Measurements from ENCODE around the gene NAA20. TPM values are rescaled to one million over a fixed set of nuclear protein-coding genes. Genes with fewer than 3 reads are reported as not detected.
A peak's percentile ranks its signal among the peaks of the same experiment; 100 is the strongest.

Gene NAA20
- 32.6 and 43.3 TPM in 2 replicates for total RNA-seq

GRCh38 chr20:20017001-20017843 lies at the start of gene NAA20:
Gene NAA20, plus strand, starts transcription at chr20:20017362. Its CDS starts 35 bp downstream, at chr20:20017397.
- DNase-seq (ENCODE audit: insufficient read length, low spot score, missing footprints) = peak; percentile 98
- peak; percentile 54 for TF ChIP-seq CTCF (IDR thresholded peaks at IDR 0.05; ENCODE audit: extremely low read depth, low read depth, low read length)
- H2AFZ ChIP-seq (ENCODE audit: low read length) = peak within 1 kb of the TSS; percentile 92
- H3K4me1 ChIP-seq (ENCODE audit: insufficient read depth, low read length) = peaks cover 7% of the 10 kb centered on the region
- H3K27me3 ChIP-seq (ENCODE audit: insufficient read depth, low read length) = no peaks in the 10 kb centered on the region
- H3K79me2 ChIP-seq (ENCODE audit: insufficient read depth, low read length) = peaks cover 51% of the 10 kb centered on the region
- H3K36me3 ChIP-seq (ENCODE audit: insufficient read depth, low read length) = peaks cover 5% of the 10 kb centered on the region
- peaks cover 11% of the 10 kb centered on the region for H4K20me1 ChIP-seq (ENCODE audit: insufficient read depth, low read length)
- no peaks in the 10 kb centered on the region for H3K9me3 ChIP-seq (ENCODE audit: low read depth, low read length)
- peak within 1 kb of the TSS; percentile 93 for H3K4me3 ChIP-seq (ENCODE audit: insufficient read depth, low read length)
- peak within 1 kb of the TSS; percentile 75 for H3K27ac ChIP-seq (ENCODE audit: low read depth, low read length)
- H3K4me2 ChIP-seq (ENCODE audit: insufficient read depth, low read length) = peak within 1 kb of the TSS; percentile 99

GRCh38 chr20:19967445-19967844 lies 49.7 kb upstream of the NAA20 start:
- Histone ChIP-seq H3K9me3 (ENCODE audit: low read depth, low read length) (no peaks in the 10 kb centered on the region), H3K4me1 (ENCODE audit: insufficient read depth, low read length) (peaks cover 8% of the 10 kb centered on the region)
- TF ChIP-seq CTCF (IDR thresholded peaks at IDR 0.05; ENCODE audit: extremely low read depth, low read depth, low read length) = no peak

GRCh38 chr20:19968028-19968427 lies 49.1 kb upstream of the NAA20 start:
- DNase-seq (ENCODE audit: insufficient read length, low spot score, missing footprints) = no peak
- H3K9me3 ChIP-seq (ENCODE audit: low read depth, low read length) = no peaks in the 10 kb centered on the region

More at GRCh38 chr20:19967445-19967844, 49.7 kb upstream of the NAA20 start:
- no peaks in the 10 kb centered on the region for H3K79me2 ChIP-seq (ENCODE audit: insufficient read depth, low read length)
- no peaks in the 10 kb centered on the region for H3K36me3 ChIP-seq (ENCODE audit: insufficient read depth, low read length)
- H2AFZ ChIP-seq (ENCODE audit: low read length) = no peak overlapping the region
- no peak overlapping the region for H3K4me2 ChIP-seq (ENCODE audit: insufficient read depth, low read length)
- no peak for DNase-seq (ENCODE audit: insufficient read length, low spot score, missing footprints)
- no peaks in the 10 kb centered on the region for H4K20me1 ChIP-seq (ENCODE audit: insufficient read depth, low read length)
- H3K27me3 ChIP-seq (ENCODE audit: insufficient read depth, low read length) = no peaks in the 10 kb centered on the region
- no peak overlapping the region for H3K27ac ChIP-seq (ENCODE audit: low read depth, low read length)
- H3K4me3 ChIP-seq (ENCODE audit: insufficient read depth, low read length) = no peak overlapping the region

More at GRCh38 chr20:19968028-19968427, 49.1 kb upstream of the NAA20 start:
- Histone ChIP-seq H2AFZ (ENCODE audit: low read length) (no peak overlapping the region), H3K4me3 (ENCODE audit: insufficient read depth, low read length) (no peak overlapping the region), H3K4me1 (ENCODE audit: insufficient read depth, low read length) (peaks cover 8% of the 10 kb centered on the region), H3K79me2 (ENCODE audit: insufficient read depth, low read length) (no peaks in the 10 kb centered on the region), H4K20me1 (ENCODE audit: insufficient read depth, low read length) (no peaks in the 10 kb centered on the region), H3K36me3 (ENCODE audit: insufficient read depth, low read length) (no peaks in the 10 kb centered on the region), H3K4me2 (ENCODE audit: insufficient read depth, low read length) (no peak overlapping the region), H3K27ac (ENCODE audit: low read depth, low read length) (no peak overlapping the region), H3K27me3 (ENCODE audit: insufficient read depth, low read length) (no peaks in the 10 kb centered on the region)
- TF ChIP-seq CTCF (IDR thresholded peaks at IDR 0.05; ENCODE audit: extremely low read depth, low read depth, low read length) = no peak

Measured in osteoblast (primary cell).